OCI-LY3 (cell line): ENCODE results near the gene APBB1.

Experiments
- H2AFZ ChIP-seq: fragments of 200-600, 300-600 bp; shearing (Covaris generic); 2 replicates; pipeline ENCODE4 v1.6.0; 2014; ENCODE audit warnings: antibody characterized with exemption, low read depth, low read length
- H3K27ac ChIP-seq: fragments of 200-600, 300-600 bp; sonication (generic); 2 replicates; pipeline ENCODE4 v1.5.1; 2014; ENCODE audit warnings: mild to moderate bottlenecking, low read length, moderate library complexity, mixed read lengths
- H3K27me3 ChIP-seq: fragments of 200-600, 300-600 bp; sonication (generic); 2 replicates; pipeline ENCODE4 v1.6.1; 2014; ENCODE audit warnings: low read depth, low read length, mixed read lengths
- H3K36me3 ChIP-seq: fragments of 200-600, 300-600 bp; sonication (generic); replicated peaks from 2 replicates; pipeline ENCODE3; 2014; ENCODE audit warnings: low read depth, low read length, mixed read lengths
- H3K4me1 ChIP-seq: fragments of 300-600, 200-600 bp; sonication (generic); 2 replicates; pipeline ENCODE4 v1.6.1; 2014; ENCODE audit warnings: low read length, mixed read lengths
- H3K4me2 ChIP-seq: fragments of 200-600, 300-600 bp; sonication (generic); 2 replicates; pipeline ENCODE4 v1.6.1; 2014; ENCODE audit warnings: low read length, mixed read lengths
- H3K4me3 ChIP-seq: fragments of 300-600, 200-600 bp; sonication (generic); 2 replicates; pipeline ENCODE4 v1.5.1; 2014; ENCODE audit warnings: antibody characterized with exemption, mild to moderate bottlenecking, low read length, moderate library complexity
- H3K79me2 ChIP-seq: fragments of 300-600, 200-600 bp; shearing (Covaris generic); 2 replicates; pipeline ENCODE4 v1.6.1; 2014; ENCODE audit warnings: mild to moderate bottlenecking, low read length, mixed read lengths
- H3K9ac ChIP-seq: fragments of 300-600, 200-600 bp; shearing (Covaris generic); 2 replicates; pipeline ENCODE4 v1.6.0; 2014; ENCODE audit warnings: mild to moderate bottlenecking, low read length, moderate library complexity
- H3K9me3 ChIP-seq: fragments of 200-600, 300-600 bp; shearing (Covaris generic); 2 replicates; pipeline ENCODE4 v1.6.1; 2014; ENCODE audit warnings: low read length, mixed read lengths; ENCODE audit not compliant: insufficient read depth
- H4K20me1 ChIP-seq: fragments of 200-600, 300-600 bp; sonication (generic); 2 replicates; pipeline ENCODE4 v1.6.1; 2016; ENCODE audit warnings: low read length, mixed read lengths; ENCODE audit not compliant: insufficient read depth
- CTCF ChIP-seq: fragments of 200-600, 300-600 bp; sonication (generic); IDR thresholded peaks from 2 replicates; pipeline ENCODE4 v1.5.1; 2014; ENCODE audit warnings: antibody characterized with exemption, low read length, low read depth
- EZH2phosphoT487 ChIP-seq: fragments of 200-600 bp; shearing (Covaris generic); IDR thresholded peaks from 2 replicates; pipeline ENCODE4 v1.6.1; 2018; ENCODE audit warnings: antibody characterized with exemption, mixed run types, low read depth

The APBB1 gene

GRCh38 chr11:6353367-6353987 is 65.4 kb downstream of the APBB1 start:
- no peaks in the 10 kb centered on the region for H3K9me3 ChIP-seq
- peak overlapping the region; percentile 93 for H2AFZ ChIP-seq
- H3K4me2 ChIP-seq = peak overlapping the region; percentile 44
- H3K4me1 ChIP-seq = no peaks in the 10 kb centered on the region
- H3K27ac ChIP-seq = no peak overlapping the region
- no peak overlapping the region for H3K9ac ChIP-seq
- TF ChIP-seq CTCF (peak; percentile 99), EZH2phosphoT487 (no peak)
- no peak overlapping the region for H3K4me3 ChIP-seq
- H3K27me3 ChIP-seq = peaks cover 27% of the 10 kb centered on the region; the same call in 1 of the 2 replicates
- H3K36me3 ChIP-seq = no peaks in the 10 kb centered on the region
- no peaks in the 10 kb centered on the region for H4K20me1 ChIP-seq
- H3K79me2 ChIP-seq = no peaks in the 10 kb centered on the region

GRCh38 chr11:6351782-6352382 is 67.0 kb downstream of the APBB1 start:
- no peak overlapping the region for H3K4me3 ChIP-seq
- no peaks in the 10 kb centered on the region for H3K79me2 ChIP-seq
- H3K27me3 ChIP-seq = peaks cover 27% of the 10 kb centered on the region; the same call in 1 of the 2 replicates
- TF ChIP-seq EZH2phosphoT487 = no peak
- no peak for TF ChIP-seq CTCF
- no peaks in the 10 kb centered on the region for H3K36me3 ChIP-seq
- no peak overlapping the region for H3K4me2 ChIP-seq
- no peaks in the 10 kb centered on the region for H4K20me1 ChIP-seq
- H2AFZ ChIP-seq = no peak overlapping the region
- no peaks in the 10 kb centered on the region for H3K4me1 ChIP-seq
- no peak overlapping the region for H3K27ac ChIP-seq
- H3K9ac ChIP-seq = no peak overlapping the region
- no peaks in the 10 kb centered on the region for H3K9me3 ChIP-seq

- H3K4me3 ChIP-seq = no peak overlapping the region
- H2AFZ ChIP-seq = no peak overlapping the region
- H3K9ac ChIP-seq = no peak overlapping the region
- no peaks in the 10 kb centered on the region for H3K36me3 ChIP-seq
- no peaks in the 10 kb centered on the region for H3K79me2 ChIP-seq
- no peak overlapping the region for H3K27ac ChIP-seq
- no peak overlapping the region for H3K4me2 ChIP-seq
- H3K27me3 ChIP-seq = peaks cover 27% of the 10 kb centered on the region; the same call in 1 of the 2 replicates
- no peaks in the 10 kb centered on the region for H3K9me3 ChIP-seq
- peaks cover 11% of the 10 kb centered on the region for H3K4me1 ChIP-seq
- TF ChIP-seq CTCF = no peak
- no peak for TF ChIP-seq EZH2phosphoT487
- no peaks in the 10 kb centered on the region for H4K20me1 ChIP-seq
Measured at GRCh38 chr11:6350486-6350885, 68.4 kb downstream of the APBB1 start.

GRCh38 chr11:6350043-6350442 is 68.9 kb downstream of the APBB1 start:
- H3K27ac ChIP-seq = no peak overlapping the region
- H3K27me3 ChIP-seq = peaks cover 27% of the 10 kb centered on the region; the same call in 1 of the 2 replicates
- peaks cover 14% of the 10 kb centered on the region for H3K4me1 ChIP-seq
- H3K9ac ChIP-seq = no peak overlapping the region
- H3K36me3 ChIP-seq = no peaks in the 10 kb centered on the region
- H4K20me1 ChIP-seq = no peaks in the 10 kb centered on the region
- TF ChIP-seq CTCF = no peak
- no peak for TF ChIP-seq EZH2phosphoT487
- H3K9me3 ChIP-seq = no peaks in the 10 kb centered on the region
- H2AFZ ChIP-seq = no peak overlapping the region
- no peak overlapping the region for H3K4me2 ChIP-seq
- no peak overlapping the region for H3K4me3 ChIP-seq
- H3K79me2 ChIP-seq = no peaks in the 10 kb centered on the region
